ENCODE data around the gene ZBED1. TPM values are rescaled to one million over a fixed set of nuclear protein-coding genes. Genes with fewer than 3 reads are reported as not detected.
A peak's percentile ranks its signal among the peaks of the same experiment; 100 is the strongest.
"Not testable (repeated sequence)": the region's sequence is repeated elsewhere in the genome, so short reads cannot be mapped to it uniquely, and the experiment has no call there.

ZBED1 gene
- total and polyA plus RNA-seq, 2 experiments from 2014 or later = 16.1 to 43.8 TPM

GRCh38 chrX:2464677-2465166, 36.1 kb downstream of the ZBED1 start:
- Histone ChIP-seq H2AFZ (no peak overlapping the region), H3K27ac (ENCODE audit: low read depth) (no peak overlapping the region), H3K4me3 (no peak overlapping the region), H4K20me1 (replicated peaks; ENCODE audit: insufficient read depth) (no peaks in the 10 kb centered on the region), H3K9me2 (ENCODE audit: insufficient read depth) (no peaks in the 10 kb centered on the region), H3F3A (replicated peaks; ENCODE audit: low read depth) (0 out of 2 replicates have a peak, but pooled peaks cover 11% of the 10 kb centered on the region), H3K79me2 (replicated peaks; ENCODE audit: insufficient read depth) (peaks cover 85% of the 10 kb centered on the region), H3K4me1 (ENCODE audit: insufficient read depth) (peaks cover 3% of the 10 kb centered on the region; the same call in 1 of the 2 replicates), H3K4me2 (no peak overlapping the region), H3K27me3 (ENCODE audit: insufficient read depth) (no peaks in the 10 kb centered on the region), H3K36me3 (ENCODE audit: insufficient read depth) (no peaks in the 10 kb centered on the region; the same call in 1 of the 2 replicates)
- Mint-ChIP-seq H3K9me3 (peaks cover 69% of the 10 kb centered on the region), H3K4me1 (peaks cover 20% of the 10 kb centered on the region), H3K4me3 (no peak overlapping the region), H3K27ac (no peak overlapping the region), H3K36me3 (ENCODE audit: low read depth) (peaks cover 77% of the 10 kb centered on the region), H3K27me3 (ENCODE audit: insufficient read depth, low read depth, poor library complexity) (peaks cover 17% of the 10 kb centered on the region)
- no peak for ATAC-seq
- DNase-seq (ENCODE audit: low spot score) = peak; percentile 61
- TF ChIP-seq, protein P1, sequence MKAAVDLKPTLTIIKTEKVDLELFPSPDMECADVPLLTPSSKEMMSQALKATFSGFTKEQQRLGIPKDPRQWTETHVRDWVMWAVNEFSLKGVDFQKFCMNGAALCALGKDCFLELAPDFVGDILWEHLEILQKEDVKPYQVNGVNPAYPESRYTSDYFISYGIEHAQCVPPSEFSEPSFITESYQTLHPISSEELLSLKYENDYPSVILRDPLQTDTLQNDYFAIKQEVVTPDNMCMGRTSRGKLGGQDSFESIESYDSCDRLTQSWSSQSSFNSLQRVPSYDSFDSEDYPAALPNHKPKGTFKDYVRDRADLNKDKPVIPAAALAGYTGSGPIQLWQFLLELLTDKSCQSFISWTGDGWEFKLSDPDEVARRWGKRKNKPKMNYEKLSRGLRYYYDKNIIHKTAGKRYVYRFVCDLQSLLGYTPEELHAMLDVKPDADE (IDR thresholded peaks at IDR 0.05) = no peak
- TF ChIP-seq JUNB (IDR thresholded peaks at IDR 0.05; ENCODE audit: unreplicated experiment) (peak; percentile 71), EZH2 (IDR thresholded peaks at IDR 0.05; ENCODE audit: low read depth, unreplicated experiment) (no peak), CREB1 (CRISPR knock-in tag; IDR thresholded peaks at IDR 0.05; ENCODE audit: low read depth) (no peak)

DNA sequence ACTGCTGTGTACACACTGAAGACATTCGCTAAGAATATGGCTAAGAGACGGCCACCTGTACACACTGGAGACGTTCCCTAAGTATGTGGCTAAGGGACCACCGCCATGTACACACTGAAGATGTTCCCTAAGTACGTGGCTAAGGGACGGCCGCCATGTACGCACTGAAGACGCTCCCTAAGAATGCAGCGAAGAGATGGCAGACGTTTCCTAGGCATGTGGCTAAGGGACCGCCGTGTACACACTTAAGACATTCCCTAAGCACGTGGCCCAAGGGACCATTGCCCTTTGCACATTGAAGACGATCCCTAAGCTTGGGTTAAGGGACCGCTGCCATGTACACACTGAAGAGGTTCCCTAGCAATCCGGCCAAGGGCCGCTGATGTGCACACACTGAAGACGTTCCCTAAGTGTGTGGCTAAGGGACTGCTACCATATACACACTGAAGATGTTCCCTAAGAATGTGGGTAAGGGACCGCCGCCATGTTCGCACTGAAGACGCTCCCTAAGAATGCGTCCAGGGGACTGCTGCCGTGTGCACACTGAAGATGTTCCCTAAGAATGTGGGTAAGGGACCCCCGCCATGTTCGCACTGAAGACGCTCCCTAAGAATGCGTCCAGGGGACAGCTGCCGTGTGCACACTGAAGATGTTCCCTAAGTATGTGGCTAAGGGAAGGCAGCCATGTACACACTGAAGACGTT, 36.7 kb downstream of the ZBED1 start:
- no peak overlapping the region for H3K4me3 Mint-ChIP-seq
- Histone ChIP-seq H3K27ac (ENCODE audit: low read depth) (no peak overlapping the region), H4K20me1 (replicated peaks; ENCODE audit: insufficient read depth) (no peaks in the 10 kb centered on the region), H3K4me2 (no peak overlapping the region), H3K36me3 (ENCODE audit: insufficient read depth) (peaks cover 1% of the 10 kb centered on the region; the same call in 1 of the 2 replicates), H3K79me2 (replicated peaks; ENCODE audit: insufficient read depth) (peaks cover 87% of the 10 kb centered on the region), H3K27me3 (ENCODE audit: insufficient read depth) (no peaks in the 10 kb centered on the region), H3F3A (replicated peaks; ENCODE audit: low read depth) (0 out of 2 replicates have a peak, but pooled peaks cover 11% of the 10 kb centered on the region), H3K4me3 (no peak overlapping the region), H3K9me2 (ENCODE audit: insufficient read depth) (no peaks in the 10 kb centered on the region), H2AFZ (no peak overlapping the region), H3K4me1 (ENCODE audit: insufficient read depth) (peaks cover 3% of the 10 kb centered on the region; the same call in 1 of the 2 replicates)
- H3K27ac Mint-ChIP-seq = peak overlapping the region; percentile 87; the same call in 1 of the 2 replicates
- H3K9me3 Mint-ChIP-seq = peaks cover 63% of the 10 kb centered on the region
- peaks cover 75% of the 10 kb centered on the region for H3K36me3 Mint-ChIP-seq (ENCODE audit: low read depth)
- ATAC-seq (no peak), DNase-seq (ENCODE audit: low spot score) (peak; percentile 77)
- TF ChIP-seq ZNF114 (CRISPR knock-in tag; IDR thresholded peaks at IDR 0.05) (no peak), JUNB (IDR thresholded peaks at IDR 0.05; ENCODE audit: unreplicated experiment) (peak; percentile 93)
- H3K27me3 Mint-ChIP-seq (ENCODE audit: insufficient read depth, low read depth, poor library complexity) = peaks cover 17% of the 10 kb centered on the region
- H3K4me1 Mint-ChIP-seq = peaks cover 20% of the 10 kb centered on the region

DNA sequence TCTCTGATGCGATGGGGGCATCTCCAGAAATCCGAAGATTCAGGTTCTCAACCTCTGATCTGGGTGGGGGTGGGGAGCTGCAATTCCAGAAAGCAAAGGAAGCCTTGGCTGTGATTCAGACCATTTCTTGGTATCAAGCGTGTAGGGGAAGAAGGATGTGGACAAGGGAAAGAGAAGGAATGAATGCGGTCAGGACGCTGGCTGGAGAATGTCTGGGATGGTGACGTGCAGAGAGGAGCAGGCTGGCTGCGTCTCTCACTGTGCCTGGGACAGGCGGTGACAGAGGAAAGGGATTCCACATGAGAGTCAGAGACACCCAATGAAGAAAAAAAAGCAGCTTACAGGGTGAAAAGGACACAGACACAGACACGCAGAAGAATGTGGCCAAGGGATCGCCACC, 37.3 kb downstream of the ZBED1 start:
- H3K27me3 ChIP-seq (ENCODE audit: insufficient read depth); H3K9me2 ChIP-seq (ENCODE audit: insufficient read depth); H3K4me3 ChIP-seq; H4K20me1 ChIP-seq (replicated peaks; ENCODE audit: insufficient read depth); H3K27ac ChIP-seq (ENCODE audit: low read depth); DNase-seq (ENCODE audit: low spot score); H2AFZ ChIP-seq; H3K4me1 ChIP-seq (ENCODE audit: insufficient read depth); ATAC-seq; H3K36me3 ChIP-seq (ENCODE audit: insufficient read depth); H3K4me2 ChIP-seq: not testable (repeated sequence)
- Mint-ChIP-seq H3K36me3 (ENCODE audit: low read depth) (peaks cover 72% of the 10 kb centered on the region), H3K9me3 (peaks cover 59% of the 10 kb centered on the region), H3K27me3 (ENCODE audit: insufficient read depth, low read depth, poor library complexity) (peaks cover 17% of the 10 kb centered on the region), H3K27ac (peak overlapping the region; percentile 87), H3K4me1 (peaks cover 20% of the 10 kb centered on the region), H3K4me3 (peak overlapping the region; percentile 3; the same call in 1 of the 3 replicates)
- peaks cover 87% of the 10 kb centered on the region for H3K79me2 ChIP-seq (replicated peaks; ENCODE audit: insufficient read depth)
- 0 out of 2 replicates have a peak, but pooled peaks cover 11% of the 10 kb centered on the region for H3F3A ChIP-seq (replicated peaks; ENCODE audit: low read depth)

All from GM23338 (cell line).